Small intestine (tissue), 7 donors: ENCODE data around the gene TNFRSF25. TPM values are rescaled to one million over a fixed set of nuclear protein-coding genes. Genes with fewer than 3 reads are reported as not detected.
A peak's percentile ranks its signal among the peaks of the same experiment; 100 is the strongest.
"Not testable (repeated sequence)": the region's sequence is repeated elsewhere in the genome, so short reads cannot be mapped to it uniquely, and the experiment has no call there.

ENCODE experiments used
- DNase-seq, 2 donors: peaks; one replicate each; pipeline versions ENCODE4 v3.0.0 to v3.0.0-alpha.2; 2013
- FAIRE-seq: peaks from 2 replicates; lab custom pipeline; 2012; peaks lifted over from hg19 to GRCh38; lab: Jason Lieb, UNC
- H3K27ac ChIP-seq, 3 donors: one replicate each; pipeline ENCODE4 v1.5.1; 2013; ENCODE audit warnings: low read length in 2 of 3, mild to moderate bottlenecking in 2 of 3, control low read depth in 1 of 3, inconsistent platforms in 1 of 3, low read depth in 1 of 3, moderate library complexity in 1 of 3
- H3K27me3 ChIP-seq, 3 donors: one replicate each; pipeline ENCODE4 v1.6.1; 2013; ENCODE audit warnings: low read length in 3 of 3, inconsistent platforms in 1 of 3; ENCODE audit not compliant: control insufficient read depth in 3 of 3, insufficient read depth in 3 of 3
- H3K36me3 ChIP-seq, 3 donors: one replicate each; pipeline ENCODE4 v1.6.1; 2013; ENCODE audit warnings: low read length in 3 of 3, inconsistent platforms in 1 of 3, low read depth in 1 of 3, mild to moderate bottlenecking in 1 of 3, moderate library complexity in 1 of 3; ENCODE audit not compliant: control insufficient read depth in 3 of 3, insufficient read depth in 2 of 3
- H3K4me1 ChIP-seq, 3 donors: one replicate each; pipeline ENCODE4 v1.6.1; 2013; ENCODE audit warnings: low read length in 2 of 3, inconsistent platforms in 1 of 3, low read depth in 1 of 3, mild to moderate bottlenecking in 1 of 3, moderate library complexity in 1 of 3; ENCODE audit not compliant: control insufficient read depth in 3 of 3, insufficient read depth in 2 of 3
- H3K4me3 ChIP-seq, 3 donors: one replicate each; pipeline ENCODE4 v1.5.1; 2013; ENCODE audit warnings: low read length in 3 of 3, control low read depth in 1 of 3, inconsistent platforms in 1 of 3, low read depth in 1 of 3, mild to moderate bottlenecking in 1 of 3, moderate library complexity in 1 of 3
- H3K9me3 ChIP-seq, 2 donors: one replicate each; pipeline ENCODE4 v1.6.1; 2013; ENCODE audit warnings: low read depth in 1 of 2, low read length in 1 of 2; ENCODE audit not compliant: control insufficient read depth in 2 of 2, insufficient read depth in 1 of 2
- whole genome bisulfite sequencing, 3 donors: extraction: QIAGEN DNeasy Blood & Tissue Kit; methylation state at CpG; one replicate each; pipeline ENCODE4 v1.1.7; 2013; 5-methylcytosine and 5-hydroxymethylcytosine counted together
- polyA plus RNA-seq, 4 donors: library from polyadenylated mRNA; stranded (reverse) in 3 of 4; unstranded in 1 of 4; fragments of 200-250 nt in 3 of 4; fragments of 120-200 nt in 1 of 4; gene quantifications; one replicate each; pipeline versions ENCODE4 v1.2.1 to v1.2.3, GENCODE V29; 2013
- donor health status: healthy with polysubstance abuse.
- donor health status: control.
- donor health status: control.
- donor health status: Bipolar disorder and iron deficiency.
- donor health status: healthy.

Gene TNFRSF25
- polyA plus RNA-seq, 4 donors, result 23.0 to 52.7 (median 33.2) TPM

GRCh38 chr1:6460301-6461050, 5.5 kb downstream of the TNFRSF25 start:
- H3K27ac ChIP-seq, result peak overlapping the region in 1 of 3 donors; percentile 77
- FAIRE-seq (no peak), DNase-seq (no peak)
- WGBS, 3 donors, result 37 to 73% (median 55%) methylated on average over 39 of the region's 39 CpGs
- H3K27me3 ChIP-seq, result peaks cover 0 to 5% (median 1%) of the 10 kb centered on the region in 3 donors
- peaks cover 0 to 16% (median 0%) of the 10 kb centered on the region in 3 donors for H3K4me1 ChIP-seq
- H3K4me3 ChIP-seq, result peak overlapping the region in 1 of 3 donors; percentile 24
- H3K9me3 ChIP-seq, result no peaks in the 10 kb centered on the region
- peaks cover 3 to 87% (median 6%) of the 10 kb centered on the region in 3 donors for H3K36me3 ChIP-seq

DNA sequence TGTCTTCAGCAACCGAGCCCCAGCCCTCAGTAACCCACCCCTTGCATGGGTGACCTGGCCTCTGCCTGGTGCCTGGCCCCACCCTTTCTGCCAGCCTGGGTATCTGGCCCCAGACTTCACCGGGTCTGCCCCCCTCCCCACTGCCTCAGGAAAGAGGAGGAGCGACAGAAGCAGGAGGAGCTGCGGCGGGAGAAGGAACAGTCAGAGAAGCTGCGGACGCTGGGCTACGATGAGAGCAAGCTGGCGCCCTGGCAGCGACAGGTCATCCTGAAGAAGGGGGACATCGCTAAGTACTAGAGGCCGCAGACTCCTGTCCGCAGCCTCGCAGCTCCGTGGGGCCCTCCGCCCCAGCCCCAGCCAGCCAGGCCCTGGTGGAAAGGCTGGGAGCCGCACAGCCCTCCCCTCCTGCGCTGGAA, 6.1 kb downstream of the TNFRSF25 start:
- peak overlapping the region in 1 of 3 donors; percentile 24 for H3K4me3 ChIP-seq
- peak overlapping the region in 1 of 3 donors; percentile 77 for H3K27ac ChIP-seq
- DNase-seq (no peak), FAIRE-seq (no peak)
- WGBS, 3 donors, result 36 to 69% (median 54%) methylated on average over 17 to 18 of the region's 18 CpGs
- peaks cover 0 to 9% (median 0%) of the 10 kb centered on the region in 3 donors for H3K27me3 ChIP-seq
- peaks cover 3 to 83% (median 6%) of the 10 kb centered on the region in 3 donors for H3K36me3 ChIP-seq
- H3K4me1 ChIP-seq, result peaks cover 0 to 9% (median 0%) of the 10 kb centered on the region in 3 donors
- H3K9me3 ChIP-seq, result no peaks in the 10 kb centered on the region

GRCh38 chr1:6456800-6457466, 9.0 kb downstream of the TNFRSF25 start:
- 81 to 87% (median 85%) methylated on average over 7 to 11 of the region's 11 CpGs for WGBS, 3 donors
- DNase-seq (no peak), FAIRE-seq (no peak)
- Histone ChIP-seq H3K27ac (no peak overlapping the region), H3K4me1 (peaks cover 0 to 10% (median 0%) of the 10 kb centered on the region in 3 donors), H3K27me3 (peaks cover 0 to 9% (median 0%) of the 10 kb centered on the region in 3 donors), H3K36me3 (peaks cover 2 to 82% (median 3%) of the 10 kb centered on the region in 3 donors), H3K9me3 (no peaks in the 10 kb centered on the region), H3K4me3 (no peak overlapping the region)

DNA sequence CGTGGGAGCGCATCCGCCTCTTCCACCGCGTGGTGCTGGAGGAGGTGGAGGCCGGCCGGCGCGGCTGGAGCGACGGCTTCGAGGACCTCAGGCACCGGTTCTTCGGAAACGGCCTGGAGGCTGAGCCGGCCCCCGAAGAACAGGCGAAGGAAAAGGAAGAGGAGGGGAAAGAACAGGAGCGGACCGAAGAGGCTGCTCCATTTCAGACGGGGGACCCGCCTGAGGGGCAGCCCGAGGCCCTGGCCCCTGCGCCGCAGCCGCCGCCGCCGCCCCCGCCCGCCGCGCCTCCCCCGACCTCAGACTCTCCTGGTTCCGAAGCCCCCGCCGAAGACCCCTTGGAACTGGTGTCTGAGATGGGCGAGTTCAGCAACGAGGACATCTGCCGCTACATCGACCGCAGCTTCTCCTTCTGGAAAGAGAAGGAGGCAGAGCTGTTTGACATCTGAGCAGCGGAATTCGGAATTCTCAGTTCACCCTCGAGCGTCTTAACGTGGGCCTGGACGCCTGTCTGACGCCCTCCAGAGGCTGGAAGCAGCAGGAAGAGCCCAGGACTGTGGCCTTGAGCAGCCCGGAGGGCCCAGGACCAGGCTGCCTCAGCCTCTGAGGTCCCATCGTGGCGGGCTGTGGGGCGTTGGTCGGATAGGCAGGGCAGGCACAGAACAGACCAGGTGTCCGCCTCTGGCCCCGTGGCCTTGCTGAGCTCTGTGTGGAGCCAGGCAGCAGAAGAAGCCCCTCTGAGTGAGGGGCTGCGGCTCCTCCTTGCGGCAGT, 10.0 kb downstream of the TNFRSF25 start:
- H3K27me3 ChIP-seq, result peaks cover 0 to 14% (median 0%) of the 10 kb centered on the region in 3 donors
- FAIRE-seq, H3K4me1 ChIP-seq, H3K27ac ChIP-seq, H3K4me3 ChIP-seq, H3K9me3 ChIP-seq, DNase-seq: not testable (repeated sequence)
- peaks cover 0 to 80% (median 3%) of the 10 kb centered on the region in 3 donors for H3K36me3 ChIP-seq
- 58 to 83% (median 64%) methylated on average over 44 to 58 of the region's 58 CpGs for WGBS, 3 donors

DNA sequence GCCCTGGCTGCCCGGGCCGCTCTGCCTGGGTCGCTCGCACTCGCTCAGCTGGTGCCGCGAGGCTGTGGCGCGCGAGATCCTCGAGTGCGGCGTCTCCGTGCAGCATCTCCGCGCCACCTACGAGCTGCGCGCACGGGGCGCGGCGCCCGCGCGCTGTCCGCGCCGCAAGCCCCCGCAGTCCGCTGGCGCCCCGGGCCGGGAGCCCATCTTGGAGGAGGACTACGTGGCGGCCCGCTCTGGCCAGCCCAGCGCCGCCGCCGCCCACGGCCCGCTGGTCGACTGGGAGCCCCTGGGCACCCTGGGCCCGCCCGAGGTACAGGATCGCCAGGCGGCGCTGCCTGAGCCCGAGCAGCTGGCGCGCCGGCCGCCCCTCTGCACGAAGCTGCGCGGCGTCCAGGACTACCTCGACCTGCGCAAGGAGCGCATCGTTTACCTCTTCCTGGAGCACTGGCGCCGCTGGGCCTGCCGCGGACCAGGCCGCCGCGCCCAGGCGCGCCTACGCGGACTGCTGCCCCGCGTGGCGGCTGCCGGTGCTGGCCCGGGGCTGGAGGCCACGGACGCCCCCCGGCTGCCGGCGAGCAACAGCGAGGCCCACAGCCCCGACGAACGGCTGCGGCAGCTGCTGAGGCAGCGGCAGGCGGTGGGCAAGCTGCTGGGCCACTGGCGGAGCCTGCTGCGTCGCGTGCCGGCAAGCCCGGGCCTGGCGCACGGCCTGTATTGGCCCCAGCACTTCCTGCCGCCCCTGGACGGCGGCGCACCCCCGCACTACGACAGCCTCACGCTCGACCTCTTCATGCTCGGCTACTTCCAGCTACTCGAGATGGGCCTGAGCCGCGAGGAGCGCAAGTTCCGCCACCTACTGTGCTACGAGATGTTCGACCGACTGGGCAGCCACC, 10.9 kb downstream of the TNFRSF25 start:
- Histone ChIP-seq H3K4me3 (no peak overlapping the region), H3K27ac (no peak overlapping the region), H3K9me3 (no peaks in the 10 kb centered on the region), H3K27me3 (peaks cover 0 to 17% (median under 1%) of the 10 kb centered on the region in 3 donors), H3K36me3 (peaks cover 0 to 76% (median 3%) of the 10 kb centered on the region in 3 donors), H3K4me1 (peaks cover 0 to 10% (median 0%) of the 10 kb centered on the region in 3 donors)
- WGBS, 3 donors, result 41 to 83% (median 50%) methylated on average over 71 to 115 of the region's 115 CpGs
- FAIRE-seq (no peak), DNase-seq (peak in 1 of 2 donors; percentile 44)

DNA sequence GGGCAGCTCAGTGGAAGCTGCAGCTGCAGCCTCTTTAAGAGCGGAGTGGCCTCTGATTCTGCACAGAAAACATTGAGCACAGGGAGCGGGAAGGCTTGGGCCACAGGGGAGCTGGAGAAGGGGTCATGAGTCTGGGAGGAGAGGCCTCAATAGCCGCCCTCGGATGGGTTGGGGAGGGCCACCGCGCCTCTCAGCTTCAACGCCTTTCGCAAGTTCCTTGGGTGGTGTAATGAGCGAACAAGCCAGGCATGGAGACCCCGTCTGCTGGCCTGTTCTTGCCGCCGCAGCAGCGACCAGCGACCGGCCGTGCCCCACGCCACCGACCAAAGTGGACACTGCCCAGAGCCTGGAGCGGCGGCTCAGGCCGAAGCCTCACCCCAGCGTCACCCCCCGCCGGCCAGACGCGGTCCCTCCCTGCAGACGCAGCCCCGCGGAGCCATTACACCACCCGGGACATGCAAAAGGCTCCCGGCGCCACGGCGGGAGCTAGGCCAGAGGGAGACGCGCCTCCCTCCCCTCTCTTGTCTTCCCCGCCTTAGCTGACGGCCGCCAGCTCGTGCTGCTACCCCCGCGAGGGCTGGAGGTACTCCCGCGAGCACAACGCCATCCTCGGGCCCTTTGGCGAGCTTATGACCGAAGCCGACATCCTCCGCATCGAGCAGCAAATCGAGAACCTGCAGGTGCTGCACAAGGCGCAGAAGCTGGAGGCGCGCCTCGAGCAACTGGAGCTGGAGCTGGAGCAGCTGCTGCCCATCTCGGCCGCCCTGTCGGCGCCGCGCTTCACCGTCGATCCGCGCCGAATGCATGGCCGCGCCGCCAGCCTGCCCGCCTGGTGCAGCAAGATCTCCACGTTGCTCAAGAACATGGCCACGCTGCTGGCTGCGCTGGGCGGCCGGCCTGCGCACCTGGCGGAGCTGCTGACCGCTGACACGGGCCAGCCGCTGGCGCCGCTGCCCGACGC, 11.8 kb downstream of the TNFRSF25 start:
- FAIRE-seq, H3K9me3 ChIP-seq, H3K27ac ChIP-seq, H3K4me1 ChIP-seq: not testable (repeated sequence)
- DNase-seq, result peak in 1 of 2 donors; percentile 14
- Histone ChIP-seq H3K27me3 (peaks cover 0 to 18% (median 7%) of the 10 kb centered on the region in 3 donors), H3K4me3 (peak overlapping the region in 1 of 3 donors; percentile 9), H3K36me3 (peaks cover 0 to 76% (median 0%) of the 10 kb centered on the region in 3 donors)
- 44 to 87% (median 59%) methylated on average over 61 to 85 of the region's 85 CpGs for WGBS, 3 donors
